Thoracic aorta (tissue), 2 donors: ENCODE measurements around the gene TICAM1. TPM values are rescaled to one million over a fixed set of nuclear protein-coding genes. Genes with fewer than 3 reads are reported as not detected.
"Not testable (repeated sequence)": the region's sequence is repeated elsewhere in the genome, so short reads cannot be mapped to it uniquely, and the experiment has no call there.

Source experiments
- ATAC-seq: fragments of 150-250 bp; one replicate; pipeline ENCODE4 v1.8.0; 2017; ENCODE audit warnings: low read depth; ENCODE audit not compliant: insufficient number of reproducible peaks, low FRiP score
- DNase-seq: peaks from one replicate; pipeline ENCODE4 v3.0.0-alpha.2; 2020; ENCODE audit warnings: low spot score
- H3K27ac ChIP-seq, 2 donors: fragments of 200-600 bp; sonication (generic); 1 replicate in 1 of 2; 2 replicates in 1 of 2; pipeline ENCODE4 v1.5.1; 2016; ENCODE audit warnings: mild to moderate bottlenecking in 2 of 2, moderate library complexity in 2 of 2
- H3K27me3 ChIP-seq: fragments of 200-600 bp; sonication (generic); replicated peaks from 2 replicates; pipeline ENCODE4 v1.6.0; 2016; ENCODE audit warnings: mild to moderate bottlenecking; ENCODE audit not compliant: insufficient read depth
- H3K36me3 ChIP-seq: fragments of 200-600 bp; sonication (generic); one replicate; pipeline ENCODE4 v1.5.1; 2016
- H3K4me1 ChIP-seq, 2 donors: fragments of 200-600 bp; sonication (generic); 1 replicate in 1 of 2; 2 replicates in 1 of 2; pipeline versions ENCODE4 v1.5.1 to v1.6.0; 2016; ENCODE audit warnings: low read depth in 2 of 2, mild to moderate bottlenecking in 1 of 2; ENCODE audit not compliant: control insufficient read depth in 1 of 2
- H3K4me3 ChIP-seq: fragments of 200-600 bp; sonication (generic); 2 replicates; pipeline ENCODE4 v1.5.1; 2016; ENCODE audit warnings: mild to moderate bottlenecking
- H3K9me3 ChIP-seq: fragments of 200-600 bp; sonication (generic); 2 replicates; pipeline ENCODE4 v1.5.1; 2016
- CTCF ChIP-seq: fragments of 200-600 bp; sonication (generic); IDR thresholded peaks from one replicate; pipeline ENCODE4 v1.5.1; 2019; ENCODE audit warnings: antibody characterized with exemption
- total RNA-seq, 2 donors: library from RNA; depleted of rRNA; stranded (reverse); fragments of >200 nt; gene quantifications; one replicate each; pipeline versions ENCODE4 v1.1.0 to v1.2.3, GENCODE V29; 2016

TICAM1 gene
- total RNA-seq, 2 donors from 2014 or later, result 10.0 to 14.0 TPM

- ATAC-seq, result peak; percentile 33
- TF ChIP-seq CTCF, result peak; percentile 88
- Histone ChIP-seq H3K27me3 (no peaks in the 10 kb centered on the region), H3K9me3 (no peaks in the 10 kb centered on the region), H3K36me3 (peaks cover 5% of the 10 kb centered on the region), H3K4me1 (peaks cover 22 to 43% of the 10 kb centered on the region in 2 donors), H3K4me3 (no peak overlapping the region), H3K27ac (peak overlapping the region; percentile 91 to 92)
- peak; percentile 44 for DNase-seq
Observed at GRCh38 chr19:4811328-4812131, 20.0 kb downstream of the TICAM1 start.

GRCh38 chr19:4807188-4807587, 24.3 kb downstream of the TICAM1 start:
- Histone ChIP-seq H3K27me3 (no peaks in the 10 kb centered on the region), H3K27ac (no peak overlapping the region), H3K4me3 (no peak overlapping the region), H3K36me3 (no peaks in the 10 kb centered on the region), H3K4me1 (peaks cover 5 to 14% of the 10 kb centered on the region in 2 donors), H3K9me3 (no peaks in the 10 kb centered on the region)
- TF ChIP-seq CTCF, result no peak
- DNase-seq (no peak), ATAC-seq (no peak)

- peaks cover 5 to 8% of the 10 kb centered on the region in 2 donors for H3K4me1 ChIP-seq
Observed at GRCh38 chr19:4806384-4806783, 25.1 kb downstream of the TICAM1 start.

GRCh38 chr19:4805140-4805539, 26.4 kb downstream of the TICAM1 start:
- not testable (repeated sequence) for ATAC-seq, H3K4me3 ChIP-seq, H3K36me3 ChIP-seq, H3K4me1 ChIP-seq, DNase-seq, H3K9me3 ChIP-seq, H3K27ac ChIP-seq, H3K27me3 ChIP-seq

More at GRCh38 chr19:4806384-4806783, 25.1 kb downstream of the TICAM1 start:
- DNase-seq (no peak), ATAC-seq (no peak)
- no peaks in the 10 kb centered on the region for H3K9me3 ChIP-seq
- H3K27ac ChIP-seq, result no peak overlapping the region
- no peak overlapping the region for H3K4me3 ChIP-seq
- no peaks in the 10 kb centered on the region for H3K27me3 ChIP-seq
- no peak for TF ChIP-seq CTCF
- no peaks in the 10 kb centered on the region for H3K36me3 ChIP-seq

GRCh38 chr19:4803736-4804695, 27.5 kb downstream of the TICAM1 start:
- DNase-seq (no peak), ATAC-seq (no peak)
- Histone ChIP-seq H3K4me1 (peaks cover under 1 to 3% of the 10 kb centered on the region in 2 donors), H3K27me3 (no peaks in the 10 kb centered on the region), H3K36me3 (no peaks in the 10 kb centered on the region), H3K4me3 (no peak overlapping the region), H3K9me3 (no peaks in the 10 kb centered on the region), H3K27ac (no peak overlapping the region)
- TF ChIP-seq CTCF, result peak; percentile 54
